Measurements from ENCODE around the gene KLHL28.

GRCh38 chr14:44944107-44944506, 17.6 kb downstream of the KLHL28 start:
- TF ChIP-seq CTCF (IDR thresholded peaks at IDR 0.05) = no peak
- TF ChIP-seq POLR2A (IDR thresholded peaks at IDR 0.05) = no peak

Measured in lower leg skin (tissue), 3 donors.